Pulmonary artery endothelial cell (primary cell): ENCODE measurements around the gene DNLZ. TPM values are rescaled to one million over a fixed set of nuclear protein-coding genes. Genes with fewer than 3 reads are reported as not detected.

ENCODE experiments used
- DNase-seq: peaks from one replicate; pipeline ENCODE4 v3.0.0-alpha.2; 2011; ENCODE audit warnings: low read depth, low spot score
- total RNA-seq: library from RNA; depleted of rRNA; stranded (reverse); fragments of >200 nt; gene quantifications from 2 replicates; pipeline ENCODE4 v1.2.3, GENCODE V29; 2014

Gene DNLZ
- total RNA-seq, 1 donor from 2014 or later = 15.7 TPM

DNA sequence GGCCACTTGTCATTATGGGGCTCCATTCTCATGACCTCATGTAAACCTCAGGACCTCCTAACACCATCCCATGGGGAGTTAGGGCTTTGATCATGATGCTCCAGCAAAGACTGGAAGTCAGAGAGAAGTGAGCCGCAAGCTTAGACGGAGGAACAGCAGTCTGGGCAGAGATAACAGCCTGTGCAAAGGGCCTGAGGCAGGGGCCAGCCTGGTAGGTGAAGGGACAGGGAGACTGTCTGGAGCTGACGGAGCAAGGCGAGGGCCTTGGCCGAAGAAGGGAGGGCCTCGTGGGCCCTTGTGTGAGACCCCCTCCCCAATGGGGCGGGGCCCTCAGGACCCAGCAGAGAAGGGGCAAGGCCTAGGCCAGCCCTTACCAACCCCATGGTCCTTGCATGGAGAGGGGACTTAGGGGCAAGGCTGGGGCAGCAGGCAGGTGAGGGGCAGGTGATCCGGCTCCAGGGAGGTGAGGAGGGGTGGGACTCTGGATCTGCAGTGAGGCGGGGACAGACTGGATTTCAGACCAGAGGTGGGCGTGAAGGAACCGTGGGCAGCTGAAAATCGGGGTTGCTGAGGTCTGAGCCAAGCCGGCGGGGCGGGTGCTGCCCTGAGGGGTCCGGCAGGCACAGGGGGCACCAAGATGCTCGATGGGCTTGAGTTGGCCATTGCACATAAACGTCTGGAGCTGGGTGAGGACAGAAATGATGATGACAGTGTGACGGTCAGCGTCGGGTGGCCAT lies 18.8 kb downstream of the DNLZ start:
- DNase-seq = no peak

DNA sequence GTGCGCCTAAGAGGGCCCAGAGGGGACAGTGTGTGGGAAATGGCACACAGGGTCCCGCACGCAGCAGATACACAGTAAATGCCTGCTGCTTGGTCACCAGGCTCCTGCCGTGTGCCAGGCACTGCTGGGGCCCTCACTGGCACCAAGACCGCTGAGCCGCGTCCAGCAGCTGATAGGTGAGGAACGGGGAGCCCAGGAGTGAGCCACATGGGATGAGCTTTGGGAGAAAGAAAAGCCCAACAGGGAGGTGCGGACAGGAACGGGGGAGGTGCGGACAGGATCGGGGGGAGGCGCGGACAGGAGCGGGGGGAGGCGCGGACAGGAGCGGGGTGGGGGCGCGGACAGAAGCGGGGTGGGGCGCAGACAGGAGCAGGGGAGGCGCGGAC lies 19.7 kb downstream of the DNLZ start:
- DNase-seq = no peak

DNA sequence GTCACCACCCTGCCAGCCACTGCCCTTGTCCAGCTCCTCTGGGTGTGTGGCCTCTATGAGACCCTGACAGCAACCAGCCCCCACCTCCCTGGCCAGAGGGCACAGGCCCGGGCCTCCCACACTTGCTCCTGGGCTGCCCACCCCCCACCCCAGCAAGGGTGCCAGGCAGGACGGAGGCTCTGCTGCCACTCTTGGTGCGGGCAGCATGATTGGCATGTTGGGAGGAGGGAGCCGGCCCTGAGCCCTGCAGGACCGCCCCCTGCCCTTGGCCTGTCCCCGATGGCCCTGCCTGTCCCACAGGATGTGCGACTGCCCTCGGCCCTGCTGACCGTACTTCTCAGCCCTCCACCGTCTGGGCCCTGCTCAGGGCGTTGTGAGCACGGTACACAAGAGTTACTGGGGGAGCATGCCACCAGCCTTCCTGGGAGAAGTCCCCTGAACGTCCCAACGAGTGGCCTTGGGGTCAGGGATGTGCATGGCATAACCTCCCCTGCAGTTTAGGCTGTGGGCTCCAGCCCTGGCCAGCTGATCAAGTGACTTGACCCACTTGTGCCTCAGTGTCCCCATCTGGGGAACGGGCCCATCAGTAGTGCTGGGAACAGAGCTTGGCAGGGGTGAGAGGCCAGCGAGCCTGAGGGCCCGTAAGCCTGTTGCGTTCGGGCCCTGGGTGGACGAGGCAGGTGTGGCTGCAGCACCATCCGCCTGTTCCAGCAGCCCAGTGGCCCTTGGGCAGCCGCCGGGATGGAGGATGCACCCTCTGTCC lies 20.2 kb downstream of the DNLZ start:
- DNase-seq = no peak

DNA sequence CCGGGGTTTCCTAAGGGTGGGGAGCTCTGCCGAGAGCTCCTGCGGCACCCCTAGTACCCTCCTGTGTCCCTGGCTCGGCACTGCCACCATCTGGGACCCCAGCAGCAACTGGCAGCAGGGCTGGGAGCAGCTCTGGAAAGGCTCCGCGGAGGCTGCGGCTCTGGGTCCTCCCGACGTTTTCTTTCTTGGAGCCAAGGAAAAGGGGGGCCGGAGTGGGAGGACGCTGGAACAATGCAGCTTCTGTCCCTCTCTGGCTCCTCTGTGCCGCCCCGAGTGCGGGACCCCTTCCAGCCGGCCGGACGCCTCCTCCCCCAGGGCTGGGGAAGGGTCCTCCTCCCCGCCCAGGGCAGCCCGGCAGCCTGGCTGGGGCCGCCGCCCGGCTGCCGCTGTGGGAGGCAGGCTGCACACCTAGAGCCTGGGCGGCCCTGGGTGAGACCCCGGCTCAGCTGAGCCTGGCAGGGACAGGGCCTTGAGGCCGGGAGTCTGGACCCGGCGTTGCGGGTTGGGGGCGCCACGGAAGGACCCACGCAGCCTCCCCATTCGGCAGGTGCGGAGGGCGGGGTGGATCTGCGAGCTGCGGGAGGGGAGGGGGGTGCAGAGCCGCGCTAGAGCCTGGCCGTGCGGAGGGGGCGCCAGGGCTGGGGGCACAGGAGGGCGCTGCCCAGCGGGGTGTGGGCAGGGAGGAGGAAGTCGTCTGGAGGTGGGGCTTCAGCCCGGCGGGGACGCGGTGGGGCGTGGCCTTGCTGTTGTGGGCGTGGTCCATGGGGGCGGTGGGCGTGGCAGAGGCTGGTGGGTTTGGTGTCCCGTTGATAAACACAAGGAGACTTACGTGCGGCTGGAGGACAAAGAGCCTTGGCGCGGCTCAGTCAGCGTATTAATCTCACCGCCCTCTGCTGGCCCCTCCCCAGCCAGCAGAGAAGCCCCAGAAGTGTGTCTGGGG lies 21.1 kb downstream of the DNLZ start:
- DNase-seq = peak; percentile 47

DNA sequence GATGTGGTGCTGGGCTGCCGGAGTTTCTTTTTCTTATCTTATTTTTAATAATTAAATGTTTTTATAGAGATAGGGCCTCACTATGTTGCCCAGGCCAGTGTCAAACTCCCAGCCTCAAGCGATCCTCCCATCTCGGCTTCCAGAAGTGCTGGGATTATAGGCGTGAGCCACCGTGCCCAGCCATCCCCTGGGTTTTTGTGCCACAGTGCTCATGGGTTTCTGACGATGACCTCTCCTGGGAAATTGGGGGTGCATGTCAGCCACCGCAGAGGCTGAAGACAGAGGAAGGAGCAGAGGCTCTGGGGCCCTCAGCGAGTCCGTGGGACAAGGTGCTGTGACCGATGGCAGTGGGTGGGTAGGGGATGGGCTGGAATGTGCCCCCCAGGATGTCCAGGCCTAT lies 21.8 kb downstream of the DNLZ start:
- DNase-seq = no peak

DNA sequence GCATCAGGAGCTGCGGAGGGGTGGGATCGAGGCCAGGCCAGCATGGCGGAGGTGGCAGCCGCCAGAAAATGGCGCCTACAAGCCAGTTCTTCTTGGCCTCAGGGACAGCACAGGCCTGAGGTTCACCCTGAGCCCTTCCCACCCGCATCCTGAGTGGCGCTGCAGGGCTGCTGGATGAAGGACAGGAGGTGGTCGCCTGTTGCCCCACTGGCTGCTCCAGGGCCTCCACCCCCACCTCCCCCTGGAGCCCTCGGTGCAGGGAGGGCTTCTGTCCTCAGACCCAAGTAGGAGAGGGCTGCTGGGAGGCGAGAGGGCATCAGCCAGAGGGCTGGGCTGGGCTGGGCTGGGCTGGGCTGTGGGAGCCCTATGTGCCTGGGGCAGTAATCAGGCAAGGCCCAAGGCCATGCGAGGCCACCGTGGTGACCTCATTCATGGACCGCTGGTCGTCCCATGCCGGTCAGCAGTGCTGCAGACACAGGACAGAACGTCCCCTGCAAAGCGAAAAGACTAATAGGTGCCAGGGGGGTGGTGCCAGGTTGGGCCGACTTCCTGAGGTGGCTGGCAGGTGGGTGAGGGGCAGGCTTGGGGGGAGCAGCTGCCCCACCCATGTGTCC lies 22.4 kb downstream of the DNLZ start:
- no peak for DNase-seq

DNA sequence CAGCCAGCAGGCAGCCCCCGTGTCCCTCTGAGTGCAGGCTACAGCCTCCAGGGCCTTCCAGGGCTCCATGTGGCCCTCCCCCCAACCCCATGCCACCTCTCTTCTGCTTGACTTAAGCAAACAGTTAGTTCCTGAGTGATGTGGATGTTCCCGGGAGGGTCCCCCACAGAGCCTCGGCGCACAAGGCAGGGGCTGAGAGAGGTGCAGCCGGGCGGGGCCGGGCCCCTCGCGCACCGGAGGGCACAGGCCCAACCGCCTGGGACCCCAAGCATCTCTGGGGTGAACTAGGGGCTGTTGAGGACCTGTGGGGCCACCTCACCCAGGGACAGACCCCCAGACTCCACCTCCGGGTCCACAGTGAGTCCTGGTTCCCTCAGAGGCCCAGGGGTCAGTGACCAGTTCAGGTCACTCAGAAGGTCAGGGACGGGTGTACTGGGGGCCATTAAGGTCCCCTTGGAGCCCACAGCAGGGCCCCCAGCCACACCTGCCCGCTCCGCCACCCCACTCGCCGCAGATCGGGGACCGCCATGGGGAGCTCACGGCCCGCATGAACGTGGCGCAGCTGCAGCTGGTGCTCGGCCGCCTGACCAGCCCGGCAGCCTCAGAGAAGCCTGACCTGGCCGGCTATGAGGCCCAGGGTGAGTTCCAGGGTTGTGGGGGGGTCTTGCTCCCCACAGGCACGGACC lies 23.0 kb downstream of the DNLZ start:
- no peak for DNase-seq

DNA sequence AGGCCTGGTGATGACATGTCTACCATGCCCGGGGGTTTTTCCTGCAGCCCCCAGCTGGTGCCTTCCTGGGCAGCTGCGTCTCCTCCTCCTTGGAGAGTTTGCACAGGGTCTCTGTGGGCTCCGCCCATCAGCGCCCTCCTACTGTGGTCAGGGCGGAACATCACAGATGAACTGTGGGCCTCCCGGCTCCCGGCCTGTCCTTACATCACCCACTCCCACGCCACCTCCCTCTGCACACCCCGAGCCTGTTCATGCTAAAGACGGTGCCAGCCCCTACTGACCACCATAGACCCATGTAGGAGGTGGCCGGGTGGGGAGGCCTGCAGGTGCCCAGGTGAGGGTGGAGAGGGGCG lies 23.6 kb downstream of the DNLZ start:
- DNase-seq = no peak

DNA sequence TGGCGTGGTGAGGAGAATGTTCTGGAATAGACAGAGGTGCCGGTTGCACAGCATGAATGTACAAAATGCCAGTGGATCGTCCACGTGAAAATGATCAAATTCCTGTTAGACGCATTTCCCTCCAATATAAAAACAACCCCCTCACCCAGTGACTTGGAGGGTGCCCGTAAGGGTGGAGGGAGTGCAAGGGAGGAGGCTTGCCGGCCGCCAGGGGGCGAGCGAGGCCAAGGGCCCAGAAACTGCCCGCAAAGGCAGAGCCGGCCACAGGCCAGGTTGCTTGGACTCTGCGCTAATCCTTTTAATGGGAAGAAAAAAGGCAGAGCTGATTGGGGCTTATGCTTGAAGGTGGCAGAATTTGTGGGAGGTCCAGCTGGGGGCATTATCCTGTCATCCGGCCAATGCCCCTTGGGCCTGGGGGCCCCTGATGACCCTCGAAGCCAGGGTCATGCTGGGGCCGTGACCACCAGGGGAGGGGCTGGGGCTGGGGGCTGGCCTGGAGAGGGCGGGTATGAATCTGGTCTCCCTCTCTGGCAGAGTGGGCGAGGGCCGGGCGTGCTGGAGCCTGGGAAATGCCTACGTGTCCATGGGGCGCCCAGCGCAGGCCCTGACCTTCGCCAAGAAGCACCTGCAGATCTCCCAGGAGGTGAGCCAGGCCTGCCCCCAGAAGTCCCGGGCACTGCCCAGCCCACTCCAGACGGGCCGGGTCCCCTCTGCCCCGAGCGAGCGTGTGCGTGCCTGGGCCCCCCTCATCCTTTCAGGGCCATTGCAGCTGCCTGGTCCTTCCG lies 24.2 kb downstream of the DNLZ start:
- peak; percentile 29 for DNase-seq

DNA sequence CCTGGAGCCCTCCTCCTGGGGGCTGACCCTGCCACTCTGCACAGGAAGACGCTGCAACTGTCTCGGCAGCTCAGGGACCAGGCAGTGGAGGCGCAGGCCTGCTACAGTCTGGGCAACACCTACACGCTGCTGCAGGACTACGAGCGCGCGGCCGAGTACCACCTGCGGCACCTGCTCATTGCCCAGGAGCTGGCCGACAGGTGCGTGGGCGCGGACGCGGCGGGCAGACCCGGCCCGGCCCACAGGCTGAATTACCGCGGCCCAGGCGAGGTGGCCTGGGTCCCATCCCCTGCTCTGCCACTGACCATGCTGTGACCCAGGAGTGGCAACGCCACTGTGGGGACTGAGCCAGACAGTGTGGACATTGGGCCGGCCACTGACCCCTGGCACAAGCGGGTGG lies 25.0 kb downstream of the DNLZ start:
- DNase-seq = no peak

DNA sequence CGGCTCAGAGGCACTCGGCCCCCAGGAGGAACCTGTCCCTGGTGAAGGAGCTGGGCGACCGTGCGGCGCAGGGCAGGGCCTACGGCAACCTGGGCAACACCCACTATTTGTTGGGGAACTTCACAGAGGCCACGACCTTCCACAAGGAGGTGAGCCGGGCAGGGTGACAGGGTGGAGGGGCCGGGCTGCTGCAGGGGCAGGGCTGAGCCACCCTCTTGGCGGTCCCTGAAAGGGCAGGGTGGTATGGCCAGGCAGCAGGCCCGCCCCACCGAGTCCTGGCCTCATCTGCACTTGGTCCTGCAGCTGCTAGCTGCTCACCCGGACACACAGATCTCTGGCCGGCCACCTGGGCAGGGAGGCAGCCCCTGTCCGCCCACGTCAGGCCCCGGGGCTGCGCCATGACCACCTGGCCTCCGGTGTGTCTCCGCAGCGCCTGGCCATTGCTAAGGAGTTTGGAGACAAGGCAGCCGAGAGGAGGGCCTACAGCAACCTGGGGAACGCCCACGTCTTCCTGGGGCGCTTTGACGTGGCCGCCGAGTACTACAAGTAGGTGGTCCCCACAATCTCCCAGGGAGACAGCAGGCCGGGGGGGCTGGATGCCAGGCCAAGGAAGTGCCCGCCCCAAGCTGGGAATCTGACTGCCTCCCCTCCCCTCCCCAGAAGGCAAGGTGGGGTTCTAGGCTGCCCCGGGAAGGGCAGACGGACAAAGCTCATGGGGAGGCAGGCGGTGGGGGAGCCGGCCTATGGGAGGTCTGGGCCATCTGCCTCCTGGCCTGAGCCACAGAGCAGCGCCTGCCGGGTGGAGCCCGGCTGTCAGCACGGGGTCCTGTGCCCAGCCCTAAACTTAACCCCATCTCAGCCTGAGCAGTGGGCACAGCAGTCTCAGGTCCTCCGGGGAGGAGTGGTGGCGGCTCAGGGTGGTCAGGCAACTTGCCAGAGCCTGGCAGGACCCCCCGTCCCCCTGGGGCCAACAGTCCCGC lies 25.8 kb downstream of the DNLZ start:
- DNase-seq = no peak

DNA sequence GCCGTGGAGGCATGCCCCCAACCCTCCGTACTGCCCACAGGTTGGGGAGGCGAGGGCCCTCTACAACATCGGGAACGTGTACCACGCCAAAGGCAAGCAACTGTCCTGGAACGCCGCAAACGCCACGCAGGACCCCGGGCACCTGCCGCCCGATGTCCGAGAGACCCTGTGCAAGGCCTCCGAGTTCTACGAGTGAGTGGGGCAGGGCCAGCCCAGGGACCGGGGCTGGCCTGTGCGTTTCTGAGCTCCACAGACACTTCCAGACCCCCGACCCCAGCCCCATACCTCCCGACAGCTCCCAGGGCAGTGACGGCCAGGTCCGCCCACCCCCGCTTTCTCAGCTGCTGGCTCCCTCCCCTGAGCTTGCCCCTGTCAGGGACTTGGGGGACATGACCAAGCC lies 26.7 kb downstream of the DNLZ start:
- DNase-seq = no peak

DNA sequence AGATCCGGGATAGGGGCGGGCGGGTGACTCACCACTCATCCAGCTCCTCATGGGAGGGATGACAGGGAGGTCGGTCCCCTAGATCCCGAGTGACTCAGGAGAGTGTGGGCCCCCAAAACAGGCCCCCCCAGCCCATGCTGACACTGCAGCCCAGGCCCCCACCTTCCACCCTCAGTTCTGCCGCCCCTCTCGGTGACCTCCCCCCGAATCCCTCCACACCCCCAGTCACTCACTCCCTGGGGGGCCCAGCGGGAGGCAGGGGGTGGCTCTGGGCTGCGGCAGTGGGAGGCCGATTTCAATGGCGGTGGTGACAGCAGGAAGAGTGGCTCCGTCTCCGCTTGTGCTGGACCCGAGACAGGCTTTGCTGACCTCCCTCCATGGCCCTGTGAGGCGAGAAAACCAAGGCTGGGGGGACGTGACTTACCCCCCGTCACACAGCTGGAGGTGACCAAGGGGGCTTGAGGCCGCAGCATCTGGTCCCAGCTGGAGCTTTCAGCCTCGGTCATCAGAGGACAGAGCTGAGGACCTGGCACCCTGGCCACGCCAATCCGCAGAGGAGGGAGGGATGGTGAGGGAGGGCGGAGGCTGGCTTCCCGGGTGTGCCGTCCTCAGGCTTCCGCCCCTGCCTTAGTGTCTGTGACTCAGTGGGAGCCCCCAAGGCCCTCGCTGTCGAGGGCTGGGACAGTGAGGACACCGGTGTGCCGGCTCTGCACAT lies 27.2 kb downstream of the DNLZ start:
- DNase-seq = no peak

DNA sequence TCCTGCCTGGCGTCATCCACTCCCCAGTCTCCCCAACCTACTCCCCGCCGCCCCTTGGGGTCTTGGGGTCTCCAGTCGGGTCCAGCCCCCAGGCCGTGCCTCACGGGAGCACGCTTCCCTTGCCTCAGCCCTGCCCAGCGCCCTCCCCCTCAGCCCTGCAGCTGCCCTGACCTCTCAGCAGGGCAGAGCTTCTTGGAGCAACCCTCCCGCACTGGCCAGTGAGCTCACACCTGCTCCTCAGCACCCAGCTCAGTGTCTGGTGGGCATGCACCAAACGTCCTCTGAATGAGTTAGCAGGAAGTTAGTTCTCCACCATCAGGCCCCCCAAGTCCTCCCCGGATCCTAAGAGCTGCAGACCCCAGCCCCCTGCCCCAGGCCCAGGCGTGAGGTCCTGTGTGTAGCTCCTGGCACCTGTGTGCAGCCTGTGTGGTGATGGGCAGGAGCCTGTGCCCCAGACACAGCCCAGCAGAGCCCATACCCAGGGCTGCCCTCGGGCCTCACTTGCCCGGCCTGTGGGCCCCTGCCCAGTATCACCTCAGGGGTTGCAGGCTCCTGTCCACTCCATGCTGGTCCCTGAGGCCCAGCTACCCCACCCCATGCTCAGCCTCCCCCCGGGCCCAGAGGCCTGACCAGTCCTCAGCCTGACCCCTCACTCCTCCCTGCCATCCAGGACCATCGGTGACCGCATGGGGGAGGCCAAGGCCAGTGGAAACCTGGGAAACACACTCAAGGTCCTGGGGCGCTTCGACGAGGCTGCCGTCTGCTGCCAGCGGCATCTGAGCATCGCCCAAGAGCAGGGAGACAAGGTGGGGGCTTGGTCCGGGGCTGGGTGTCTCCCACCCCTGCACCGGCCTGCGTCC lies 28.0 kb downstream of the DNLZ start:
- no peak for DNase-seq

DNA sequence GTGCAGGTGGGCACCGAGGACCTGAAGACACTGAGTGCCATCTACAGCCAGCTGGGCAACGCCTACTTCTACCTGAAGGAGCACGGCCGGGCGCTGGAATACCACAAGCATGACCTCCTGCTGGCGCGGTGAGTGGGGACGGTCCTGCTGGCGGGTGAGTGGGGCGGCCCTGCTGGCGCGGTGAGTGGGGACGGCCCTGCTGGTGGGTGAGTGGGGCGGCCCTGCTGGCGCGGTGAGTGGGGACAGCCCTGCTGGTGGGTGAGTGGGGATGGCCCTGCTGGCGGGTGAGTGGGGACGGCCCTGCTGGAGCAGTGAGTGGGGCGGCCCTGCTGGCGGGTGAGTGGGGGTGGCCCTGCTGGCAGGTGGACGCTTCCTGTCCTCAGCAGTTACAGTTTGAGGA lies 29.0 kb downstream of the DNLZ start:
- no peak for DNase-seq

DNA sequence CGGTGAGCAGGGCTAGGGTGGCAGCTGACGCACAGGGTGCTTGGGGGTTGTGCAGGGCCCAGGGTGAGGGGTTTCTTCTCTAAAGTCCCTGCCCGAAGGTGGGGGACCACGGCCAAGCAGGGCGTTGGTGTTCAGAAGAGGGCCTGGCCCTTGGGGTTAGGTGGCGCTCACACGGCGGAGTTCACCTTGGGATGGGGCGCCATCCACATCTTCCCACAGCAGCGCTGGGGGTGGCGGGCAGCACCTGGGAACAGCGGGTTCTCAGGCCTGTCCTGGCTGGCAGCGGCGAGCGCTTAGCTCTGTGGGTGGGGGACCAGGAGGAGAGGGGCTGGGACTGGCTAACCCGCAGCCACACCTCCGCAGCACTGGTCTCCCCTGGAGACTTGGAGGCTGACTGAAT lies 30.1 kb downstream of the DNLZ start:
- no peak for DNase-seq

DNA sequence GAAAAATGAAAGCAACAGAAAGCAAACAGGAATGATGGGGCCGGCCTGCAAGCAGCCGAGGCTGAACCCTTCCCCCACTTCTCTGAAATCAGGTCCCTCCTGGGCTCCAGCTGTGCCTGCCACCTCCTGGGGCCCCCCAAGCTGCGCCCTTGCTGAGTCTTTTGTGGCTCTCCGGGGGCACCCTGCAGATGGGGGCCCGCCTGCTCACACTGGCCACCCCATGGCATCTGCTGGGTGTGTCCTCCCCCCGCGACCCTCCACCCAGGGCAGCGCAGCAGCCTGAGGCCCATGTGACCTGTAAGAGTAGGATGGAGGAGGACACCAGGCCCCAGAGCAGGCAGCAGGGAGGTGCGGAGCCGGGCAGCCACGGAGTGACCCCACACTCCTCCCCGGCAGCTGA lies 30.5 kb downstream of the DNLZ start:
- no peak for DNase-seq
